ENCODE results near the gene ACADVL.

Gene ACADVL

GRCh38 chr17:7248796-7249195, 29.1 kb downstream of the ACADVL start:
- no peak for DNase-seq (ENCODE audit: insufficient read length, low spot score)
- FAIRE-seq = no peak

- no peak for DNase-seq (ENCODE audit: insufficient read length, low spot score)
- no peak for FAIRE-seq
Measured at GRCh38 chr17:7249214-7249613, 29.5 kb downstream of the ACADVL start.

GRCh38 chr17:7249830-7250229, 30.1 kb downstream of the ACADVL start:
- no peak for DNase-seq (ENCODE audit: insufficient read length, low spot score)
- no peak for FAIRE-seq

GRCh38 chr17:7250695-7251627, 31.2 kb downstream of the ACADVL start:
- FAIRE-seq (no peak), DNase-seq (ENCODE audit: insufficient read length, low spot score) (no peak)

- peak; percentile 99 for DNase-seq (ENCODE audit: insufficient read length, low spot score)
- peak; percentile 99 for FAIRE-seq
Measured at GRCh38 chr17:7251661-7252175, 32.0 kb downstream of the ACADVL start, which contains the start of gene CTDNEP1. Gene CTDNEP1, minus strand, starts transcription at chr17:7251734. Its CDS starts 438 bp downstream, at chr17:7251296.

GRCh38 chr17:7252176-7253043, 32.7 kb downstream of the ACADVL start, which contains the start of gene ELP5:
Gene ELP5, plus strand, starts transcription at chr17:7252215. Its CDS starts 336 bp downstream, at chr17:7252551.
- peak; percentile 97 for DNase-seq (ENCODE audit: insufficient read length, low spot score)
- FAIRE-seq = no peak

- DNase-seq (ENCODE audit: insufficient read length, low spot score) = no peak
- no peak for FAIRE-seq
Measured at GRCh38 chr17:7253082-7253481, 33.3 kb downstream of the ACADVL start.

- FAIRE-seq = no peak
- no peak for DNase-seq (ENCODE audit: insufficient read length, low spot score)
Measured at GRCh38 chr17:7254511-7254910, 34.8 kb downstream of the ACADVL start.

GRCh38 chr17:7256766-7257456, 37.2 kb downstream of the ACADVL start:
- DNase-seq (ENCODE audit: insufficient read length, low spot score) = no peak
- FAIRE-seq = no peak

GRCh38 chr17:7258731-7259554, 39.2 kb downstream of the ACADVL start:
- no peak for FAIRE-seq
- DNase-seq (ENCODE audit: insufficient read length, low spot score) = no peak

- DNase-seq (ENCODE audit: insufficient read length, low spot score) (no peak), FAIRE-seq (no peak)
Measured at GRCh38 chr17:7259555-7259889, 39.8 kb downstream of the ACADVL start.

GRCh38 chr17:7260151-7260550, 40.4 kb downstream of the ACADVL start:
- FAIRE-seq (no peak), DNase-seq (ENCODE audit: insufficient read length, low spot score) (no peak)

- FAIRE-seq = no peak
- no peak for DNase-seq (ENCODE audit: insufficient read length, low spot score)
Measured at GRCh38 chr17:7260651-7261378, 41.1 kb downstream of the ACADVL start.

GRCh38 chr17:7261379-7262191, 41.8 kb downstream of the ACADVL start:
- FAIRE-seq (no peak), DNase-seq (ENCODE audit: insufficient read length, low spot score) (no peak)

- FAIRE-seq (no peak), DNase-seq (ENCODE audit: insufficient read length, low spot score) (no peak)
Measured at GRCh38 chr17:7262192-7262934, 42.6 kb downstream of the ACADVL start, which contains the start of gene CLDN7. Gene CLDN7, minus strand, starts transcription at chr17:7262478. Its CDS starts 435 bp downstream, at chr17:7262043.

GRCh38 chr17:7262935-7263800, 43.4 kb downstream of the ACADVL start:
- FAIRE-seq (peak; percentile 84), DNase-seq (ENCODE audit: insufficient read length, low spot score) (no peak)

GRCh38 chr17:7263801-7264078, 44.0 kb downstream of the ACADVL start:
- no peak for DNase-seq (ENCODE audit: insufficient read length, low spot score)

More at GRCh38 chr17:7263801-7264078, 44.0 kb downstream of the ACADVL start:
- FAIRE-seq = no peak
